OCI-LY7 (cell line): ENCODE data around the gene FA2H. TPM values are rescaled to one million over a fixed set of nuclear protein-coding genes. Genes with fewer than 3 reads are reported as not detected.

Experiments used
- BruUV-seq: library from RNA; stranded (reverse); fragments of 400-500 nt; replicated peaks from 2 replicates; lab custom pipeline; 2021; lab: Mats Ljungman, UMichigan
- CTCF ChIA-PET: fragments of 300-600 bp; sonication (Branson Sonifier 250); formaldehyde crosslinking; loops from one replicate; lab custom pipeline; 2022; ENCODE audit warnings: antibody characterized with exemption; ENCODE audit not compliant: unreplicated experiment; lab: Charles Lee
- POLR2A ChIA-PET: fragments of 300-600 bp; sonication (Branson Sonifier 250); formaldehyde crosslinking; loops from one replicate; lab custom pipeline; 2022; ENCODE audit warnings: antibody characterized with exemption; lab: Charles Lee
- DNase-seq: peaks from one replicate; pipeline ENCODE4 v3.0.0-alpha.2; 2015; ENCODE audit warnings: low spot score
- H2AFZ ChIP-seq: fragments of 200-600 bp; sonication (generic), shearing (Covaris generic); 2 replicates; pipeline ENCODE4 v1.6.1; 2014; ENCODE audit warnings: mild to moderate bottlenecking, antibody characterized with exemption, low read length, moderate library complexity
- H3K27ac ChIP-seq: fragments of 200-600 bp; sonication (generic); 2 replicates; pipeline ENCODE4 v1.5.1; 2014; ENCODE audit warnings: mixed run types, low read depth, mild to moderate bottlenecking, moderate library complexity, low read length, inconsistent platforms; ENCODE audit not compliant: poor library complexity, severe bottlenecking
- H3K36me3 ChIP-seq: fragments of 200-600 bp; sonication (generic); 2 replicates; pipeline ENCODE4 v1.6.1; 2014; ENCODE audit warnings: mild to moderate bottlenecking, antibody characterized with exemption, low read length, moderate library complexity, mixed read lengths; ENCODE audit not compliant: insufficient read depth
- H3K4me1 ChIP-seq: fragments of 200-600 bp; sonication (generic); 2 replicates; pipeline ENCODE4 v1.5.1; 2014; ENCODE audit warnings: mild to moderate bottlenecking, low read length; ENCODE audit not compliant: insufficient read depth, poor library complexity, severe bottlenecking
- H3K4me2 ChIP-seq: fragments of 200-600 bp; sonication (generic); 2 replicates; pipeline ENCODE4 v1.6.1; 2014; ENCODE audit warnings: mild to moderate bottlenecking, low read length
- H3K4me3 ChIP-seq: fragments of 200-600 bp; sonication (generic); 2 replicates; pipeline ENCODE4 v1.5.1; 2014; ENCODE audit warnings: mild to moderate bottlenecking, low read depth, low read length; ENCODE audit not compliant: poor library complexity, severe bottlenecking
- H3K79me2 ChIP-seq: fragments of 200-600 bp; sonication (generic); 2 replicates; pipeline ENCODE4 v1.6.1; 2016; ENCODE audit warnings: low read depth, mild to moderate bottlenecking, low read length, moderate library complexity, mixed read lengths; ENCODE audit not compliant: insufficient read depth
- H3K9me2 ChIP-seq: fragments of 200-600 bp; sonication (generic); 2 replicates; pipeline ENCODE4 v1.6.1; 2016; ENCODE audit warnings: mild to moderate bottlenecking, low read length, mixed read lengths; ENCODE audit not compliant: insufficient read depth
- H3K9me3 ChIP-seq: fragments of 200-600 bp; sonication (generic); 2 replicates; pipeline ENCODE4 v1.6.1; 2014; ENCODE audit warnings: mild to moderate bottlenecking, mixed run types, low read length, mixed read lengths
- H4K20me1 ChIP-seq: fragments of 200-600 bp; sonication (generic); 2 replicates; pipeline ENCODE4 v1.6.1; 2014; ENCODE audit warnings: mild to moderate bottlenecking, antibody characterized with exemption, low read length, moderate library complexity, mixed read lengths; ENCODE audit not compliant: insufficient read depth
- CTCF ChIP-seq: fragments of 200-600 bp; sonication (generic); conservative IDR thresholded peaks from 2 replicates; pipeline ENCODE4 v1.5.1; 2014; ENCODE audit warnings: mild to moderate bottlenecking, antibody characterized with exemption, low read length, moderate library complexity, mixed read lengths
- EZH2phosphoT487 ChIP-seq: fragments of 200-600 bp; sonication (generic); IDR thresholded peaks from 2 replicates; pipeline ENCODE4 v1.6.1; 2018; ENCODE audit warnings: low read depth, borderline replicate concordance, mild to moderate bottlenecking, mixed run types, antibody characterized with exemption, low read length, moderate library complexity, mixed read lengths
- intact Hi-C: fragments of 100-400 bp; cut with micrococcal nuclease; formaldehyde crosslinking; loops from one replicate; pipeline ENCODE4 v1.10.0; 2022; ENCODE audit not compliant: unreplicated experiment
- total RNA-seq, 2 experiments: library from RNA; depleted of rRNA in 1 of 2; stranded (reverse); fragments of >200 nt in 1 of 2; shearing (Covaris generic) in 1 of 2; gene quantifications; 2 replicates each; pipeline ENCODE4 v1.2.3, GENCODE V29; 2014 to 2022

FA2H gene
- total RNA-seq, 2 experiments from 2014 or later, result 0.73 to 4.7 TPM

DNA sequence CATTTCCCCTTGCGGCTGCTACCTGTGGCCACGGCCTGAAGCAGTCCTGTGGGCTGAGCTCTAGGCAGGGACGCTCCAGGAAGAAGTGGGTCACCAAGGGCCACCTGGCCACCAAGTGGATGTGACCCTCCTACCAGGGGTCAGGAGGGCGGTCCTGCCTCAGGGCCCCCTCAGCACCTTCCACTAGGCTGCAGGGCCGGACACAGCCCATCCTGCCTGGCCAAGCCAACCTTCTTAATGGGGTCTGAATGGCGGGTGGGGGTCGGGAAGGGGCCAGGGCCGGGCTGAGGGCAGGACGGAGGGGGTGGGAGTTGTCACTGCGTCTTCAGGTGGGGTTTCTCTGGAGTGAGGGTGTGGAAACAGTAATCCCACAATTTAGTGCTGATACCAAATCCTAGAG, 60.7 kb downstream of the FA2H start:
- no peaks in the 10 kb centered on the region for H3K36me3 ChIP-seq
- no peak overlapping the region for H3K27ac ChIP-seq
- intact Hi-C loops, result no loop called here
- H2AFZ ChIP-seq, result no peak overlapping the region
- no peak for TF ChIP-seq EZH2phosphoT487
- no peaks in the 10 kb centered on the region for H3K4me1 ChIP-seq
- DNase-seq, result no peak
- CTCF ChIA-PET, result interaction anchor here (1.0 kb wide), 1 partner anchor 16 kb away, joined by 3 read pairs; no protein-coding TSS in a partner anchor
- no peaks in the 10 kb centered on the region for H3K9me3 ChIP-seq
- no peaks in the 10 kb centered on the region for H4K20me1 ChIP-seq
- H3K4me3 ChIP-seq, result no peak overlapping the region
- H3K4me2 ChIP-seq, result no peak overlapping the region
- H3K79me2 ChIP-seq, result no peaks in the 10 kb centered on the region
- BruUV-seq, result no TSS peak
- H3K9me2 ChIP-seq, result no peaks in the 10 kb centered on the region
- POLR2A ChIA-PET, result interaction anchor here (0.6 to 0.9 kb wide), 3 partner anchors 9 to 15 kb away, joined by 3 to 5 read pairs (median 3); no protein-coding TSS in a partner anchor

- intact Hi-C loops, result no loop called here
- Histone ChIP-seq H3K79me2 (no peaks in the 10 kb centered on the region), H3K4me1 (no peaks in the 10 kb centered on the region), H4K20me1 (no peaks in the 10 kb centered on the region), H3K27ac (no peak overlapping the region), H3K9me3 (no peaks in the 10 kb centered on the region), H3K9me2 (no peaks in the 10 kb centered on the region), H3K4me3 (no peak overlapping the region), H3K36me3 (no peaks in the 10 kb centered on the region), H2AFZ (no peak overlapping the region), H3K4me2 (no peak overlapping the region)
- CTCF ChIA-PET, result no interaction called here
- POLR2A ChIA-PET, result interaction anchor here (0.6 to 1.5 kb wide), 3 partner anchors 15 to 809 kb away, joined by 3 to 5 read pairs (median 3); no protein-coding TSS in a partner anchor
- no TSS peak for BruUV-seq
- no peak for TF ChIP-seq EZH2phosphoT487
- no peak for TF ChIP-seq CTCF
- no peak for DNase-seq
Measured at GRCh38 chr16:74713325-74713724, 61.3 kb downstream of the FA2H start.

- Histone ChIP-seq H3K36me3 (no peaks in the 10 kb centered on the region), H3K4me3 (no peak overlapping the region), H3K4me2 (no peak overlapping the region), H3K79me2 (no peaks in the 10 kb centered on the region), H4K20me1 (no peaks in the 10 kb centered on the region), H3K9me2 (no peaks in the 10 kb centered on the region), H2AFZ (no peak overlapping the region), H3K27ac (no peak overlapping the region), H3K4me1 (no peaks in the 10 kb centered on the region), H3K9me3 (no peaks in the 10 kb centered on the region)
- intact Hi-C loops, result no loop called here
- ChIA-PET POLR2A (interaction anchor here (0.6 to 1.0 kb wide), 3 partner anchors 11 to 215 kb away, joined by 3 to 4 read pairs (median 3); no protein-coding TSS in a partner anchor), CTCF (no interaction called here)
- no TSS peak for BruUV-seq
- DNase-seq, result no peak
- no peak for TF ChIP-seq CTCF
- TF ChIP-seq EZH2phosphoT487, result no peak
Measured at GRCh38 chr16:74711938-74712337, 62.7 kb downstream of the FA2H start.
